Peyer's patch (tissue), 4 donors: ENCODE data around the gene DIO1.

Experiments used
- POLR2A ChIP-seq, 2 donors: fragments of 450-650 bp; IDR thresholded peaks; one replicate each; pipeline ENCODE4 v1.5.1; 2017; ENCODE audit warnings: antibody characterized with exemption in 2 of 2, mild to moderate bottlenecking in 2 of 2, moderate library complexity in 2 of 2
- TF ChIP-seq, protein P1 (sequence below), 6 experiments: fragments of 450-650 bp in 4 of 6; fragments of 200-600 bp in 2 of 6; sonication (generic) in 1 of 6; IDR thresholded peaks; one replicate each; pipeline ENCODE4 v1.5.1; 2017 to 2019; ENCODE audit warnings: antibody characterized with exemption in 6 of 6, mild to moderate bottlenecking in 3 of 6, moderate library complexity in 1 of 6

GRCh38 chr1:53959664-53960250, 65.8 kb downstream of the DIO1 start:
- no peak for TF ChIP-seq POLR2A (IDR thresholded peaks at IDR 0.05)
- TF ChIP-seq, protein P1, sequence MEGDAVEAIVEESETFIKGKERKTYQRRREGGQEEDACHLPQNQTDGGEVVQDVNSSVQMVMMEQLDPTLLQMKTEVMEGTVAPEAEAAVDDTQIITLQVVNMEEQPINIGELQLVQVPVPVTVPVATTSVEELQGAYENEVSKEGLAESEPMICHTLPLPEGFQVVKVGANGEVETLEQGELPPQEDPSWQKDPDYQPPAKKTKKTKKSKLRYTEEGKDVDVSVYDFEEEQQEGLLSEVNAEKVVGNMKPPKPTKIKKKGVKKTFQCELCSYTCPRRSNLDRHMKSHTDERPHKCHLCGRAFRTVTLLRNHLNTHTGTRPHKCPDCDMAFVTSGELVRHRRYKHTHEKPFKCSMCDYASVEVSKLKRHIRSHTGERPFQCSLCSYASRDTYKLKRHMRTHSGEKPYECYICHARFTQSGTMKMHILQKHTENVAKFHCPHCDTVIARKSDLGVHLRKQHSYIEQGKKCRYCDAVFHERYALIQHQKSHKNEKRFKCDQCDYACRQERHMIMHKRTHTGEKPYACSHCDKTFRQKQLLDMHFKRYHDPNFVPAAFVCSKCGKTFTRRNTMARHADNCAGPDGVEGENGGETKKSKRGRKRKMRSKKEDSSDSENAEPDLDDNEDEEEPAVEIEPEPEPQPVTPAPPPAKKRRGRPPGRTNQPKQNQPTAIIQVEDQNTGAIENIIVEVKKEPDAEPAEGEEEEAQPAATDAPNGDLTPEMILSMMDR (IDR thresholded peaks at IDR 0.05), result peak; percentile 13 to 81 (median 71)
